ENCODE measurements around the gene CLEC18B. TPM values are rescaled to one million over a fixed set of nuclear protein-coding genes. Genes with fewer than 3 reads are reported as not detected.
"Not testable (repeated sequence)": the region's sequence is repeated elsewhere in the genome, so short reads cannot be mapped to it uniquely, and the experiment has no call there.

Gene CLEC18B
- total RNA-seq, 4 donors from 2014 or later, result 0.69 TPM; not detected in 3

DNA sequence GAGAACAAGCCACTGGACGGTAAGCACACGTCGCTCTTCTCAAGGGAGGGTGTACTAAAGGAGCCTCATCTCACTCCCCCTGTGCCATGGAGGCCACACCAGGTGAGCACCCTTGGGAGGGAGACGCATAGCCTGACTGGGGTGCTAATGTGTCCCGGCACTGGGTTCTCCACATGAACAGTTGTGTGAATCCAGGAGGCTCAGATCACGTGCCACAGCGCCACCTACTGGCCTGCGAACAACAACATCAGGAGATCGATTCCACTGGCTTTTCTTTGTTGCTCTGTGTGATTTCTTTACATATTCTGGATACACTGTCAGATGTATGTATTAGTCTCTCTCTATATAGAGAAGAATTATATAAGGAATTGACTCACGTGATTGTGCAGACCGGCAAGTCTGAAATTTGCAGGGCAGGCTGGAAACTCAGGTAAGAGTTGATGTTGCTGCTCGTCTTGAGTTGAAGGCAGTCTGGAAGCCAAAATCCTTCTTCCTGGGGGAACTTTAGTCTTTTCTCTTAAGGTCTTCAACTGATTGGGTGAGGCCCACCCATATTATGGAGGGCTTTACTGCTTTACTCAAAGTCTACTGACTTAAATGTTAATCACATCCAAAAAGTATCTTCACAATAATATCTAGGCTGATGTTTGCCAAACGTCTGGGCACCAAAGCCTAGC, 8.9 kb upstream of the CLEC18B start:
- H3K27me3 ChIP-seq; H3K4me1 ChIP-seq; H3K36me3 ChIP-seq; intact Hi-C loops (cut with DNase I; ENCODE audit: low total_unique reads); H3K9me3 ChIP-seq; H3K4me3 ChIP-seq; H3K27ac ChIP-seq: not testable (repeated sequence)
- DNase-seq, result peak; percentile 47 to 50
- TF ChIP-seq, protein P1, sequence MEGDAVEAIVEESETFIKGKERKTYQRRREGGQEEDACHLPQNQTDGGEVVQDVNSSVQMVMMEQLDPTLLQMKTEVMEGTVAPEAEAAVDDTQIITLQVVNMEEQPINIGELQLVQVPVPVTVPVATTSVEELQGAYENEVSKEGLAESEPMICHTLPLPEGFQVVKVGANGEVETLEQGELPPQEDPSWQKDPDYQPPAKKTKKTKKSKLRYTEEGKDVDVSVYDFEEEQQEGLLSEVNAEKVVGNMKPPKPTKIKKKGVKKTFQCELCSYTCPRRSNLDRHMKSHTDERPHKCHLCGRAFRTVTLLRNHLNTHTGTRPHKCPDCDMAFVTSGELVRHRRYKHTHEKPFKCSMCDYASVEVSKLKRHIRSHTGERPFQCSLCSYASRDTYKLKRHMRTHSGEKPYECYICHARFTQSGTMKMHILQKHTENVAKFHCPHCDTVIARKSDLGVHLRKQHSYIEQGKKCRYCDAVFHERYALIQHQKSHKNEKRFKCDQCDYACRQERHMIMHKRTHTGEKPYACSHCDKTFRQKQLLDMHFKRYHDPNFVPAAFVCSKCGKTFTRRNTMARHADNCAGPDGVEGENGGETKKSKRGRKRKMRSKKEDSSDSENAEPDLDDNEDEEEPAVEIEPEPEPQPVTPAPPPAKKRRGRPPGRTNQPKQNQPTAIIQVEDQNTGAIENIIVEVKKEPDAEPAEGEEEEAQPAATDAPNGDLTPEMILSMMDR (IDR thresholded peaks at IDR 0.05), result peak; percentile 63 to 81 (median 75)

GRCh38 chr16:74428493-74428892, 7.2 kb upstream of the CLEC18B start:
- H3K36me3 ChIP-seq; H3K27me3 ChIP-seq; H3K4me3 ChIP-seq; H3K4me1 ChIP-seq; DNase-seq; intact Hi-C loops (cut with DNase I; ENCODE audit: low total_unique reads); H3K27ac ChIP-seq; H3K9me3 ChIP-seq: not testable (repeated sequence)

DNA sequence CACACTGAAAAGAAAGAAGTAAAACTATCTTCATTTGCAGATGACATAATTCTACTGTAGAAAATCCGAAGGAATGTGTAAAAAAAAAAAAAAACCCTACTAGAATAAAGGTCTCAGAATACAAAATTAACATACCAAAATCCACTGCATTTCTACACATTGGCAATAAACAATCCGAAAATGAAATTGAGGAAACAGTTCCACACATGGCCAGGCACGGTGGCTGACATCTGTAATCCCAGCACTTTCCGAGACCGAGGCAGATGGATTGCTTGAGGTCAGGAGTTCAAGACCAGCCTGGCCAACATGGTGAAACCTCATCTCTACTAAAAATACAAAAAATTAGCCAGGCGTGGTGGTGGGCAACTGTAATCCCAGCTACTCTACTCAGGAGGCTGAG, 4.5 kb upstream of the CLEC18B start:
- intact Hi-C loops (cut with DNase I; ENCODE audit: low total_unique reads); H3K4me3 ChIP-seq; H3K27ac ChIP-seq; H3K4me1 ChIP-seq; DNase-seq; H3K27me3 ChIP-seq; H3K36me3 ChIP-seq; H3K9me3 ChIP-seq: not testable (repeated sequence)

DNA sequence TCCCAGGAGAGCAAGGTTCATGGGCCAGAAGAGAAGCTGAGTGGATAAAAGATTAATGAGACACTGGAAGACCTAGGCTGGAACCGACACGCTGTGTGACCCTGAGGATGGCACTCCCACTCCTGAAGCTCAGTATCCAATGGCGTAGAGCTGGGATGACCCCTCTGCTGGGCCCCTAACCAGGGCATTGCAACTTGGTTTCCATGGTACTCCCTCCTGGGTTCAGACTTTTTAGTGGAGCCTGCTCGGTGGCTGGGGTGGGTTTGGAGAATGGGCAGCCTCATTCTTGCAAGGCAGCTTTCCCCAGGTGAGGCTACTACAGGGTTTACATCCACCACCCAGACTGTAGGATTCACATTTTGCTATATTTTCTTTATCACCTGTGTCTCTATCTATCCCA, 2.4 kb upstream of the CLEC18B start:
- intact Hi-C loops (cut with DNase I; ENCODE audit: low total_unique reads); H3K27ac ChIP-seq; H3K36me3 ChIP-seq; H3K27me3 ChIP-seq; H3K9me3 ChIP-seq; H3K4me1 ChIP-seq; DNase-seq; H3K4me3 ChIP-seq: not testable (repeated sequence)

DNA sequence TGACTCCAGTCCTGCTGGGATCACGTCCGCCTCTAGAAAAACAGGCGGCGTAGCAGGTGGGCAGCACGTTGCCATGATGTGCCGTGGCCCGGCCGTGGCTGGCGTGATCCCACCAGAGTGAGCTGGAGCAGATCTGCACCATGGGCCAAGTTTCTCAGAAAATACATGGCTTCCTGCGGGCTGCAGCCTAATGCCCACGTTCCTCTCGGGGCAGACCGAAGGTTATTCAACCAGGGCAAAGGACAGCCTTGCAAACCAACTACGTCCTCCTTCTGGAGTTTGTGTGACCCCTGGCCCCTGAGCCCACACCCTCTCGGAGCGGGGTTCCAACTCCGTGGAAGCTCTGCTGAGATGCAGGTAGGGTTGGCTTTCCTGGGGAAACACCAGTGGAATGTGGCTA, 808 bp upstream of the CLEC18B start:
- intact Hi-C loops (cut with DNase I; ENCODE audit: low total_unique reads); H3K36me3 ChIP-seq; H3K9me3 ChIP-seq; DNase-seq; H3K27me3 ChIP-seq; H3K27ac ChIP-seq; H3K4me3 ChIP-seq; H3K4me1 ChIP-seq: not testable (repeated sequence)

DNA sequence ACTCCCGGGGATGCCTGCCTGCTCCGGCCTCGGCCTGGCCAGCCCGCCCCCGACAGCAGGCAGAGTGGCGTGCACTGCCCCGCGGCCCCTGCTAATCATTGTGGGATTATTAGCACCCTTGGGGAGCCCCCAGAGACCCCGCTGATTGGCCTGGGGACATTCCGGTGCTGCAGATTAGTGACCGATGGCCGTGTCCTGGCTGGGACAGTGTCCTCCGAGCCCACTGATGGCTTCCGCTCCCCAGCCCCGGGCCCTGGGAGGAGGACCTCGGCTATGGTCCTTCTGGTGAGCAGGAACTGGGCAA, 156 bp upstream of the CLEC18B start:
- DNase-seq; H3K4me3 ChIP-seq; H3K4me1 ChIP-seq; H3K36me3 ChIP-seq; H3K9me3 ChIP-seq; H3K27me3 ChIP-seq; H3K27ac ChIP-seq; intact Hi-C loops (cut with DNase I; ENCODE audit: low total_unique reads): not testable (repeated sequence)

GRCh38 chr16:74419811-74420210, 1.5 kb downstream of the CLEC18B start:
- DNase-seq; H3K9me3 ChIP-seq; H3K4me3 ChIP-seq; H3K4me1 ChIP-seq; H3K27me3 ChIP-seq; intact Hi-C loops (cut with DNase I; ENCODE audit: low total_unique reads); H3K27ac ChIP-seq; H3K36me3 ChIP-seq: not testable (repeated sequence)

GRCh38 chr16:74417897-74418296, 3.4 kb downstream of the CLEC18B start:
- DNase-seq, result peak in 1 of 2 donors; percentile 8

DNA sequence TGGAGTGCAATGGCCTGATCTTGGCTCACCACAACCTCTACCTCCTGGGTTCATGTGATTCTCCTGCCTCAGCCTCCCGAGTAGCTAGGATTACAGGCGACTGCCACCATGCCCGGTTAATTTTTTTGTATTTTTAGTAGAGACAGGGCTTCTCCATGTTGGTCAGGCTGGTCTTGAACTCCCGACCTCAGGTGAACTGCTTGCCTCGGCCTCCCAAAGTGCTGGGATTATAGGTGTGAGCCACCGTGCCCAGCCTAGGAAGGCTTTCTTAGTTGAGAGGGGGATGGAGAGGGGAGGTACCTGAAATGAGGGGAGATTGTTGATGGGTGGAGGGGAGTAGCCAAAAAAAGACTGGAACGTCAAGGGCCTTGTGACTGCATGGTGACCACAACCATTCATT, 7.4 kb downstream of the CLEC18B start:
- H3K9me3 ChIP-seq; H3K27ac ChIP-seq; H3K4me3 ChIP-seq; H3K27me3 ChIP-seq; intact Hi-C loops (cut with DNase I; ENCODE audit: low total_unique reads); H3K4me1 ChIP-seq; H3K36me3 ChIP-seq; DNase-seq: not testable (repeated sequence)

More at GRCh38 chr16:74417897-74418296, 3.4 kb downstream of the CLEC18B start:
- intact Hi-C loops (cut with DNase I; ENCODE audit: low total_unique reads); H3K4me1 ChIP-seq; H3K27me3 ChIP-seq; H3K36me3 ChIP-seq; H3K9me3 ChIP-seq; H3K4me3 ChIP-seq; H3K27ac ChIP-seq: not testable (repeated sequence)

- H3K27me3 ChIP-seq; DNase-seq; intact Hi-C loops (cut with DNase I; ENCODE audit: low total_unique reads); H3K4me3 ChIP-seq; H3K4me1 ChIP-seq; H3K36me3 ChIP-seq; H3K9me3 ChIP-seq; H3K27ac ChIP-seq: not testable (repeated sequence)
These were observed 7.8 kb downstream of the CLEC18B start for GRCh38 chr16:74413485-74413884.

GRCh38 chr16:74412775-74413390, 8.4 kb downstream of the CLEC18B start:
- H3K4me1 ChIP-seq; DNase-seq; H3K27ac ChIP-seq; H3K4me3 ChIP-seq; H3K27me3 ChIP-seq; H3K36me3 ChIP-seq; H3K9me3 ChIP-seq; intact Hi-C loops (cut with DNase I; ENCODE audit: low total_unique reads): not testable (repeated sequence)

GRCh38 chr16:74412138-74412774, 9.0 kb downstream of the CLEC18B start:
- H3K36me3 ChIP-seq; H3K27ac ChIP-seq; intact Hi-C loops (cut with DNase I; ENCODE audit: low total_unique reads); H3K4me1 ChIP-seq; H3K4me3 ChIP-seq; H3K27me3 ChIP-seq; H3K9me3 ChIP-seq: not testable (repeated sequence)
- peak in 1 of 2 donors; percentile 4 for DNase-seq
